Sigmoid colon (tissue), 7 donors: ENCODE results near the gene SCAMP1. TPM values are rescaled to one million over a fixed set of nuclear protein-coding genes. Genes with fewer than 3 reads are reported as not detected.

Source experiments
- DNase-seq: peaks from one replicate; pipeline ENCODE4 v3.0.0-alpha.2; 2019
- H3K27ac ChIP-seq, 4 donors: fragments of 200-600 bp; sonication (generic); one replicate each; pipeline ENCODE4 v1.5.1; 2016 to 2019; ENCODE audit warnings: mild to moderate bottlenecking in 1 of 4
- H3K27me3 ChIP-seq, 3 donors: fragments of 200-600 bp; sonication (generic); one replicate each; pipeline ENCODE4 v1.5.1; 2019; ENCODE audit warnings: mild to moderate bottlenecking in 1 of 3
- H3K36me3 ChIP-seq, 4 donors: fragments of 200-600 bp; sonication (generic); one replicate each; pipeline ENCODE4 v1.5.1; 2016 to 2019
- H3K4me1 ChIP-seq, 4 donors: fragments of 200-600 bp; sonication (generic); one replicate each; pipeline ENCODE4 v1.5.1; 2017 to 2019
- H3K4me3 ChIP-seq, 4 donors: fragments of 200-600 bp; sonication (generic); one replicate each; pipeline ENCODE4 v1.5.1; 2017 to 2019; ENCODE audit warnings: mild to moderate bottlenecking in 2 of 4, moderate library complexity in 1 of 4
- H3K9me3 ChIP-seq, 4 donors: fragments of 200-600 bp in 3 of 4; sonication (generic) in 3 of 4; one replicate each; pipeline versions ENCODE4 v1.5.1 to v1.6.1; 2013 to 2019
- CTCF ChIP-seq, 4 experiments: fragments of 450-650 bp in 3 of 4; fragments of 200-600 bp in 1 of 4; IDR thresholded peaks; one replicate each; pipeline ENCODE4 v1.5.1; 2016 to 2019; ENCODE audit warnings: antibody characterized with exemption in 4 of 4, mild to moderate bottlenecking in 3 of 4, moderate library complexity in 2 of 4
- EP300 ChIP-seq, 4 donors: sonication (generic); formaldehyde crosslinking; IDR thresholded peaks; one replicate each; pipeline ENCODE4 v1.6.1; 2017; ENCODE audit warnings: antibody characterized with exemption in 4 of 4
- POLR2A ChIP-seq, 2 donors: fragments of 450-650 bp; IDR thresholded peaks; one replicate each; pipeline ENCODE4 v1.6.1; 2016; ENCODE audit warnings: antibody characterized with exemption in 2 of 2, mild to moderate bottlenecking in 2 of 2, moderate library complexity in 2 of 2
- POLR2AphosphoS5 ChIP-seq, 4 donors: sonication (generic); formaldehyde crosslinking; IDR thresholded peaks; one replicate each; pipeline ENCODE4 v1.6.1; 2017; ENCODE audit warnings: antibody characterized with exemption in 4 of 4
- WGBS, 2 donors: extraction: QIAGEN DNeasy Blood & Tissue Kit; methylation state at CpG; one replicate each; pipeline ENCODE4 v1.1.7; 2013; 5-methylcytosine and 5-hydroxymethylcytosine counted together
- intact Hi-C: fragments of 100-400 bp; cut with DNase I; formaldehyde crosslinking; loops from one replicate; pipeline ENCODE4 v1.15.1; 2023
- polyA plus RNA-seq, 3 donors: library from polyadenylated mRNA; stranded (reverse); fragments of 200-250 nt; gene quantifications; one replicate each; pipeline ENCODE4 v1.2.3, GENCODE V29; 2013
- total RNA-seq, 4 donors: library from RNA; depleted of rRNA; stranded (reverse); fragments of >200 nt; gene quantifications; one replicate each; pipeline ENCODE4 v1.1.0, GENCODE V29; 2016
- donor health status: healthy with polysubstance abuse.
- donor health status: Bipolar disorder and iron deficiency.
- donor health status: healthy.

The SCAMP1 gene
- total and polyA plus RNA-seq, 7 donors: 3.9 to 45.3 (median 31.0) TPM

GRCh38 chr5:78411586-78411985 lies 51.2 kb downstream of the SCAMP1 start:
- Histone ChIP-seq H3K4me1 (peaks cover 0 to 10% (median 4%) of the 10 kb centered on the region in 4 donors), H3K27me3 (no peaks in the 10 kb centered on the region), H3K9me3 (no peaks in the 10 kb centered on the region), H3K36me3 (peaks cover 0 to 8% (median 2%) of the 10 kb centered on the region in 4 donors), H3K27ac (no peak overlapping the region), H3K4me3 (no peak overlapping the region)
- DNase-seq: no peak
- intact Hi-C loops: no loop called here
- TF ChIP-seq CTCF (IDR thresholded peaks at IDR 0.05): no peak

GRCh38 chr5:78416677-78417425 lies 56.4 kb downstream of the SCAMP1 start:
- Histone ChIP-seq H3K4me3 (no peak overlapping the region), H3K9me3 (no peaks in the 10 kb centered on the region), H3K27me3 (no peaks in the 10 kb centered on the region), H3K4me1 (peaks cover 0 to 4% (median 1%) of the 10 kb centered on the region in 4 donors), H3K36me3 (peaks cover 0 to 23% (median 8%) of the 10 kb centered on the region in 4 donors), H3K27ac (no peak overlapping the region)
- intact Hi-C loops: no loop called here
- WGBS, 2 donors: 95% methylated on average over 1 of the region's 1 CpG
- no peak for DNase-seq
- TF ChIP-seq EP300 (IDR thresholded peaks at IDR 0.05): no peak
- TF ChIP-seq CTCF (IDR thresholded peaks at IDR 0.05): no peak
- no peak for TF ChIP-seq POLR2AphosphoS5 (IDR thresholded peaks at IDR 0.05)
- no peak for TF ChIP-seq POLR2A (IDR thresholded peaks at IDR 0.05)

GRCh38 chr5:78419396-78419795 lies 59.0 kb downstream of the SCAMP1 start:
- H3K4me3 ChIP-seq: no peak overlapping the region
- no peak overlapping the region for H3K27ac ChIP-seq
- H3K36me3 ChIP-seq: peaks cover 0 to 26% (median 8%) of the 10 kb centered on the region in 4 donors
- no peaks in the 10 kb centered on the region for H3K9me3 ChIP-seq
- DNase-seq: no peak
- H3K4me1 ChIP-seq: no peaks in the 10 kb centered on the region
- no peak for TF ChIP-seq EP300 (IDR thresholded peaks at IDR 0.05)
- no peak for TF ChIP-seq POLR2AphosphoS5 (IDR thresholded peaks at IDR 0.05)
- no peak for TF ChIP-seq POLR2A (IDR thresholded peaks at IDR 0.05)
- no peak for TF ChIP-seq CTCF (IDR thresholded peaks at IDR 0.05)
- WGBS, 2 donors: 77 to 82% methylated on average over 3 of the region's 3 CpGs
- no peaks in the 10 kb centered on the region for H3K27me3 ChIP-seq
- intact Hi-C loops: no loop called here

- no peak for TF ChIP-seq CTCF (IDR thresholded peaks at IDR 0.05)
- no peak for TF ChIP-seq EP300 (IDR thresholded peaks at IDR 0.05)
- TF ChIP-seq POLR2AphosphoS5 (IDR thresholded peaks at IDR 0.05): no peak
- no peak for TF ChIP-seq POLR2A (IDR thresholded peaks at IDR 0.05)
- H3K9me3 ChIP-seq: no peaks in the 10 kb centered on the region
- H3K36me3 ChIP-seq: peaks cover 0 to 26% (median 8%) of the 10 kb centered on the region in 4 donors
- no peak overlapping the region for H3K4me3 ChIP-seq
- H3K27ac ChIP-seq: no peak overlapping the region
- H3K27me3 ChIP-seq: no peaks in the 10 kb centered on the region
- intact Hi-C loops: no loop called here
- H3K4me1 ChIP-seq: no peaks in the 10 kb centered on the region
- no peak for DNase-seq
Observed at GRCh38 chr5:78420548-78420947, 60.1 kb downstream of the SCAMP1 start.

DNA sequence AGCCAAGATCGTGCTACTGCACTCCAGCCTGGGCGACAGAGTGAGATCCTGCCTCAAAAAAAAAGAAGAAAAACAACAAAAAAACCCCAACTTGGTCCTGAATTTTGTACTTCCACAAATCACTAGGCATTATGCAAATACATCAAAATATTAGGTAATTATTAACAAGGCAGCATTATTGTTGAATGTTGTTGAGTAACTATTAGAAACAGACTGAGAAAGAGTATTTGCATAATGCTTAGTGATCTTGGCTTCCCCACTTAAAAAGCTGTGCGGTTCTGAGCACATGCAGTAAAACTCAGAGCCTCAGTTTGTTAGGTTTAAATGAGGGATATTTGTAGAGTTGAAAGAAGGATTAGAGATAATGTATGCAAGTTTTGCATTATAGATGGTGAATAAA lies 64.2 kb downstream of the SCAMP1 start:
- no peaks in the 10 kb centered on the region for H3K27me3 ChIP-seq
- H3K36me3 ChIP-seq: peaks cover 0 to 15% (median 0%) of the 10 kb centered on the region in 4 donors
- 97% methylated on average over 3 of the region's 3 CpGs for WGBS, 2 donors
- TF ChIP-seq EP300 (IDR thresholded peaks at IDR 0.05): no peak
- no peak for TF ChIP-seq CTCF (IDR thresholded peaks at IDR 0.05)
- TF ChIP-seq POLR2A (IDR thresholded peaks at IDR 0.05): no peak
- no peak for TF ChIP-seq POLR2AphosphoS5 (IDR thresholded peaks at IDR 0.05)
- no peak for DNase-seq
- no peak overlapping the region for H3K4me3 ChIP-seq
- H3K4me1 ChIP-seq: no peaks in the 10 kb centered on the region
- H3K9me3 ChIP-seq: no peaks in the 10 kb centered on the region
- intact Hi-C loops: no loop called here
- no peak overlapping the region for H3K27ac ChIP-seq
